Endothelial cell of hepatic sinusoid (primary cell): Measurements from ENCODE around the gene SNAPC4.

Experiments used
- in situ Hi-C: cut with HindIII; loops from 2 replicates; pipeline ENCODE4 v1.10.0; 2017; ENCODE audit warnings: low sequenced_read_pairs

Gene SNAPC4

GRCh38 chr9:136393531-136393930 is 6.4 kb downstream of the SNAPC4 start:
- in situ Hi-C loops = no loop called here

- in situ Hi-C loops = no loop called here
Observed at GRCh38 chr9:136392538-136393449, 7.2 kb downstream of the SNAPC4 start.

GRCh38 chr9:136391737-136392537 is 8.0 kb downstream of the SNAPC4 start:
- in situ Hi-C loops = no loop called here

- in situ Hi-C loops = no loop called here
Observed at GRCh38 chr9:136389396-136389795, 10.6 kb downstream of the SNAPC4 start.

- in situ Hi-C loops = no loop called here
Observed at GRCh38 chr9:136387217-136387616, 12.8 kb downstream of the SNAPC4 start.

GRCh38 chr9:136386018-136386417 is 14.0 kb downstream of the SNAPC4 start:
- in situ Hi-C loops = no loop called here

GRCh38 chr9:136385015-136385414 is 15.0 kb downstream of the SNAPC4 start:
- in situ Hi-C loops = no loop called here

GRCh38 chr9:136383436-136383835 is 16.5 kb downstream of the SNAPC4 start:
- in situ Hi-C loops = no loop called here

- in situ Hi-C loops = no loop called here
Observed at GRCh38 chr9:136381966-136382513, 17.9 kb downstream of the SNAPC4 start.

GRCh38 chr9:136381311-136381710 is 18.7 kb downstream of the SNAPC4 start:
- in situ Hi-C loops = no loop called here

GRCh38 chr9:136380381-136380780 is 19.6 kb downstream of the SNAPC4 start:
- in situ Hi-C loops = no loop called here

- in situ Hi-C loops = no loop called here
Observed at GRCh38 chr9:136379891-136380290, 20.1 kb downstream of the SNAPC4 start.

GRCh38 chr9:136379401-136379800 is 20.6 kb downstream of the SNAPC4 start:
- in situ Hi-C loops = no loop called here

- in situ Hi-C loops = no loop called here
Observed at GRCh38 chr9:136379003-136379287, 21.0 kb downstream of the SNAPC4 start.

GRCh38 chr9:136378170-136379002 is 21.6 kb downstream of the SNAPC4 start:
- in situ Hi-C loops = no loop called here

GRCh38 chr9:136377341-136378169 is 22.4 kb downstream of the SNAPC4 start:
- in situ Hi-C loops = no loop called here

GRCh38 chr9:136376457-136376856 is 23.5 kb downstream of the SNAPC4 start:
- in situ Hi-C loops = no loop called here

GRCh38 chr9:136375096-136375495 is 24.9 kb downstream of the SNAPC4 start:
- in situ Hi-C loops = no loop called here

GRCh38 chr9:136374183-136374575 is 25.8 kb downstream of the SNAPC4 start:
- in situ Hi-C loops = no loop called here
